Germinal center (tissue), 1 donor: ENCODE results near the gene LDB3.

Experiments used
- DNase-seq: peaks from one replicate; pipeline ENCODE4 v3.0.0; 2012; ENCODE audit warnings: mixed read lengths, low spot score

LDB3 gene

DNA sequence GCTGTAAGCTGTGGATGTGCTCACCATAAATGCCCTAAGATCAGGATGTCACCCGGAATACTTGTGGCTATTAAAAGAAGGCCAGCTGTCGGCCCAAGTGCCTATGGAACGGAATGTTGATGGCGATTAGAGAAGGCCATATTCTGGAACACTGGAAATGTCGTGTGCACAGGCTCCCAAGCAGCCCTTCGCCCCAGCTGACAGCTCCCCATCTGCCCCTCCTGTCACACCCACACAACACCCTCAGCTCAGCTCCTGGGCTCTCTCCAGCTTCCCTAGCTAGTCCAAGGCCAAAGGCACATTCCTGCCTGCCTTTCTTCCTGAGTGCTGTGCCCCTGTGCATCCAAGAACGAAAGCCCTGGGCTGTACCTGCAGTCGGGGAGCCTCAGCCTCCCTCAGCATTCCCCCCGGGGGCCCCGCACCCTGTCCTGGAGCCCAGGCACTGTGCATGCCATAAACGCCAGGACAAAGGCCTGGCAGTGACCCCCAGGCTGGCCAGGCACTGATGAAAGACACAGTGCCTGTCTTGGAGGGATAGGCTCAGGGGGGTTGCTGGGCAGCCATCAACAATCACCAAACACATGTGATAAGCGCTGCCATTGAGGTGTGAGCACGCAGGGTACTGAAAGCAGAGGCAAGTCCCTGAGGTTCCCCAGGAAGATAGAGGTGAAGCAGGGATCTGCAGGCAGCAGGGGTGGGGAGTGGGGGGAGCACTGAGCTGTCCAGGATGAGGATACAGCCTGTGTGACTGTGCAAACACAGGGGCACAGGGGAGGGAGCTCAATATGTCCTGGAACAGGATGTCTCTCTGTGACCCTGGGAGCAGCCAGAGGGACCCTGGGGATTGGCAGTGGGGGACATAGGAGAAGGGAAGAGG lies 3.7 kb upstream of the LDB3 start:
- DNase-seq: no peak

DNA sequence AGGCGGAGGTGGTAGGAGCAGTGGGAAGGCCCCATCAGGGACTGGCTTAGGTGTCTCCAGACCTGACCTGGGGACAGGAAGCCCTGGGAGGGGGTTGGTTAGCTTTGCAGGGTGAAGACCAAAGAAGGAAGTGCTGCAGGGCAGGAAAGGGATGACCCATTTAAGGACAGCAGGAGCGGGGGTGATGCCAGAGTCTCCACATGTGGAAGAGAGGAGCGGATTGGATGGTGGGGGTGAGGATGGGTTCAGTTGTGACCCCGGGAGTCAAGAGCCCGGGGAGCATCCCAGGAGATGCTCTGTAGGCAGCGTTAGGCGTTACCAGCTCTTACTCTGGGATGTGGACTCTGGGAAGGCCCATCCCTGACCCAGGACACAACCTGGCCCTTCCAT lies 3.1 kb upstream of the LDB3 start:
- no peak for DNase-seq

DNA sequence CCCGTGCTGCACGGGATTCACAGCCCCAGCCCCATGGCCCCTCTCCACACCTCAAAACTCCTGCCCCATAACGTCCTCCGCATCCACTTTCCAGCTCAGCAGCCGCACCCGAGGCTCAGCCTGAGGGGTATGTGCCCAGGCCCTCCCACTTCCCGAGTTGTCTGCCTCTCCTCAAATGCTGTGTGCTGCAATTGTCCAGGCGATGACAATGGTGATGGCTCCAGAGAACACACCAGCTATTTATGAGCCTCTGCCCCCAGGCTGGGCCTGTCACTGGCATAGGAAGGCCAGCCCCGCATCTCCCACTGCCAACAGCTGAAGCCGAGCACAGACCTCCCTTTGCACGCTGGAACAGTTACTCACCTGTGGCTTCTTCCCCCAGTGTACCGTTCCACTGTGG lies 2.4 kb upstream of the LDB3 start:
- DNase-seq: no peak

DNA sequence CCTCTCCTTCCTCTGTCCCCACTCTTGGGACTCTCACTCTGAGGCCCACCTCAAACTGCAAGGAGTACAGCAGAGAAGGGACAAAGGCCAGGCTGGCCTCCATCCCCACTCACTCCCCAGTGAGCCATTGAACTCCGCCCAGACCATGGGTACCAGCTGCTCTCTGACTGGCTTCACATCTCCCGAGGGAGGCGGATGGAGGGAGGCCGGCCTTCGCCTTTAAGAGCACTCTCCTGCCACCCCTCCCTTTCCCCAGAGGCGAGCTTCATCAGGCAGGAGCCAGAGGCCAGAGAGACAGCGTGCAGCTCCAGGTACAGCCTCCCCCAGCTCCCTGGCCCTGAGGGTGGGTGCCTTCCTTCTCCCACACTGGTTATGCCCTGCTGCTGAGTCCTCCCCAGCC lies 1.8 kb upstream of the LDB3 start:
- DNase-seq: no peak

DNA sequence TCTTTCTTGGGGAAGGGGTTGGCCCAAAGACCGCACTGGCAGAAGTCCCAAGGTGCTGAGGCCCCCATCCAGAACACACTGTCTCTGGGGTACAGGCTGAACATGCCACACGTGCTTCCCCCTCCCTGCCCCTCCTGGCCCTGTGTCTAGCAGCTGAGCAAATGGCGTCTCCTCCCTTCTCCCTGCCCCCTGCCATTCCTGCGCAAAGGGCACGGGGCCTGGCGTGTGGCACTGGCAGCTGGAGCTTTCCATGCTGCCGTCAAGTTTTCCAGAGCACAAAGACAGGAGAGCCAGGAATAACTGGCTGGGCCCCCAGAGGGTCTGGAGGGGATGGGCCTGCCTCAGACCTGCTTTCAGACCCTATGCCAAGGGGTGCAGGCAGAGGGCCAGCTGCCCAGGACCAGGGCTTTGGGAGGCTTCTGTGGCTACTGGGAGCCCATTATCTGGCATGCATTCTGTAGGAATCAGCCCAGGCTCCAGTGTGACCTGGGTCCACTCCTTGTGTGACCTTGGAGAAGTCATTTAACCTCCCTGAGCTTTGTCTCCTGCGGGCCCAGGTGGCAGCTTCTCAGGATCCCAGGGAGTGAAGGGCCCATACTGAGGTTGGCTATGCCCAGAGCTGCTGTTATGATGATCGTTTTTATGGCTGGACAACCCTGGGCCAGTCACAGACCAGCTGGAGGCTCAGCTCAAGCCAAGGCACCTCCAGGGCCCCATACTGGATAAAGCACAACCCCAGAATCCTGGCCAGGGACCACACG lies 710 bp upstream of the LDB3 start:
- DNase-seq: no peak

DNA sequence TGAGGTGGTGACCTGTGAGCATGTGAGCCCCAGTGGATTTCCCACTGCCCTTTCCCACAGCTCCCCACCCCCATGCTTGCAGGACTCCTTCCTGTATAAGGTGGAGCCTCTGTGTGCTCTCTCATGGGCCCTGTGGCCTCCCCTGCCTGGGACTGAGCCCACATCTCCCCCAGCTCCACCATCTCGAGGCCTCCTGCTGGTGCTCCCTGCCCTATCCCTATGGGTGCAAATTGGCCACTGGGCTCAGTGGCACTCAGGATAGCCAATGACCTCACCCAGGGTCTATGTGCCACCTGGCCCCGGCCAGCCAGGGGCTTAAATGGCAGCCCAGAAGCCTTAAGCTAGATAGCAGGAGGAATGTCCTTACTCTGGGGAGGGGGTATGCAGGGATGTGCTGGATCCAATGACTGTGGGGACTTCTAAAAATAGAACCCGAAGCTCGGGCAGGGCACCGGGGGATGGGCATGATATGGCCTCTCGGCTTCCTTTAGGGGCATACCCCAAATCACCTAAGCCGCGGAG lies 2.0 kb downstream of the LDB3 start:
- no peak for DNase-seq

DNA sequence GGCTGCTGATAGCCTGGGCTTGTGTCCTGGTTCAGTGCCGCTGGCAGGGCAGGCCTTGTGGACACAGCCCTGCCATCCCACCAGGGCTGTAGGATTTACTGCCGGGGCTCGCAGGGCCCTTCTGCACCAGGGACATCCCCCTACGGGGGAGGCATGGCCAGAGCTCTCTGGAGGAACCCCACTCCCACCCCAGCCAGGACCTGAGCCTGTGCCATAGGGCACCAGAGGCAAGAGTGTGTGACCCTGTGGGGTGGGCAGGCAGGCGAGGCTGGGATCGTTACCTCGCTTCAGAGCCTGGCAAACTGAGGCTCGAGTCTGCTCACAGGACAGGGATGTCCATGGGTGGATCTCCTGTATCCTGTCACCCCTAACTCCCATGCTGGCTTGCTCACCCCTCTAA lies 2.6 kb downstream of the LDB3 start:
- no peak for DNase-seq

DNA sequence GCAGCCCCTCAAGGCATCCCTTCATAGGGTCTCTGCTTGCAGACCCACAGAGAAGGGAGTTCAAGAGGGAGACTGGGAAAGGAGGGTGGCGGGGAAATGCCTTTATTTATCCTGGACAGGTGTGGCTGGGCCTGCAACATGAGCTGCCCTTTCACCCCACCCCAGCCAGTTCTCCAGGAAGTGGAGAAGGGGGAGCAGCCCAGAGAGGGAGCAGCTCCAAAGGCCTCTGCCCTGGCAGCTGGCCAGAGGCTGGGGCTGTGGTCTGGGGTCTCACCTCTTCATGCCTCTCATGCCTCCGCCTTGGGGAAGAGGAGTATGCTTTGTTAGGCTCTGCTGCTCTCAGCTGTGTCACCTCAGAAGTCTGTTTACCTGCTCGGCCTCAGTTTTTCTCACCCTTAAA lies 3.1 kb downstream of the LDB3 start:
- no peak for DNase-seq

DNA sequence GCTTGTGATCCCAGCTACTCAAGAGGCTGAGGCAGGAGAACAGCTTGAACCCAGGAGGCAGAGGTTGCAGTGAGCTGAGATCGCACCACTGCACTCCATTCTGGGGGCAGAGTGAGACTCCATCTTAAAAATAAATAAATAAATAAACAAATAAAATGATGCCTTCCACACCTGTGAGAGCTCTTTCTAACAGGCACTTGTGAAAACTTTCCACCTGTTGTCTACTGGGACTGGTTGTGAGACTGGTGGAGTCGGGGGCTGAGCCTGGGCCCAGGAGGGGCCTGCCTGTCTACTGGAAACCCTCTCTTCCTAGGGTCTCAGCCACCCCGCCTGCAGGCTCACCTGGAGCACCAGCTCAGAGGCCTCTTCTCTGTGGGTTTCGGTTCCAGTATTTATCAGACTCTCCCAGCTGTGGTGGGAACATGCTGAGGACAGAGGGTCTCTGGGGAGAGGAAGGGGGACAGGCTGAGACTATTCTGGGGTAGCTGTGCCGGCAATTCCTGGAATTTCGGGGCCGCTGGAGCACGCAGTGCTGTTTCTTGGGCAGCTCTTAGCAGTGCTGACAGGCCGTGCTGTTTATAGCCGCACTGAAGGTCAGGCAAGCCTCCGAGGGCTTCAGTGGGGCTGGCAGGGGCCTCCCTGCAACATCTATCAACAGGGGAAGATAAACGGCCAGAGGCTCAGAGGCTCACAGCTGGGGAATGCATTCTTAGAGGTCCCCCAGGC lies 3.8 kb downstream of the LDB3 start:
- peak; percentile 38 for DNase-seq

DNA sequence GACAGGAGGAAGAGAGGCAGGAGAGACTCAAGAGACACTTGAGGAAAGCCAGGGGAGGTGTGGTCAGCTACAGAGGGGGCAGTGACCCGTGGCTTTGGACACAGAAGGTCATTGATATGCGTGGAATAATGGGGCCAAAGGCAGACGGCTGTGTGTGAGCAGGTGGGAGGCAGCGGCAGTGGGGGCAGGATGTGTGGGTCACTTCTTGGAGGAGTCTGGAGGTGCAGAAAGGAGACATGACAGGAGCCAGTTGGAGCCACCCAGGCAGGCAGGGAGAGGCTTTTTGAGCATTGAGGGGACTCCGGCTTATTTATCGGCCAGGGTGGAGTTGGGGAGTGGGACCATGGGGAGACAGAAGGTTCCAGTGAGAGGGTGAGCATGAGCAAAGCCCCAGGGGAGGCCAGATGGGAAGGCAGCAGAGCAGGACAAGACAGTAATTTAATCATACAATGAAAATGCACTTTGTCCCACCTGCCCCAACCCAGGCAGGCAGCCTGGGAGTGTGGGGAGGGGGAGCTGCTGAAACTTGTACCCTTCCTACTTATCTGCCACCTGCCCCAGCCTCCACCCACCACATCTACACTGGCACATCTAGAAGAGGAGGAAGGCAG lies 5.0 kb downstream of the LDB3 start:
- DNase-seq: no peak

DNA sequence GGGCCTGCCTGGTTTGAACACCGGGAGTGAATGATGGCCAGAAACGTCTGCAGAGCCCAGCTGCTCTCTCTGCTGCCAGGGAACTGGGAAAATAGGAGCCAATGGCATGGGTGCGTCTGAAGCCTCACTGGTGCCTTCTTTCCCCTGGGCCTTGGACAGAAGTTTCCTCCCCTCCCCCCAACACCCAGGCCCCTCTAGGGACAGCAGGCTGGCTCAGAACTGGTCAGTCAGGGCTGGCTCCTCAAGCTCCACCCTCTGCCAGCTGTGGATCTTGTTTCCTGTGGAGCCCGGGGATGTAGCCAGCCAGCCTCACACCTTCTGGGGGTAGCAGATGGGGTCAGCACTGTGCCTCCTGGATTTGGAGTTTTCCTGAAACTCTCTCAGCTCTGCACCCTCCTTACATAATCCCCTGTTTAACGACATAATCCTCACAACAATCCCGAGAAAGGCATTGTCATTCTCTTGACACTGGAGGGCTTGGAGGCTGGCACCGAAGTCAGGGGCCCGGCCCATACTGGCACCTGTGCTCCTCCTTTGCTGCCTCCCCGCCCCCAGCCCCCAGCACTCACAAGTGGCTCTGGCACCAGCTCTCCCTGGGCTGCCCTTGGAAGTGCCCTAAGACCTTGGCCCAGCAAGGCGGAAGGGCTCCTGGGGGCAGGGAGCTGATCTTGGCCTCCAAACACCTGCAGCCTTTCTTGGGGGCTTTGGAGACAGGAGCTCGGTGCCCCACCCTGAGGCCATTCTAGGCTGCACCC lies 5.7 kb downstream of the LDB3 start:
- no peak for DNase-seq

DNA sequence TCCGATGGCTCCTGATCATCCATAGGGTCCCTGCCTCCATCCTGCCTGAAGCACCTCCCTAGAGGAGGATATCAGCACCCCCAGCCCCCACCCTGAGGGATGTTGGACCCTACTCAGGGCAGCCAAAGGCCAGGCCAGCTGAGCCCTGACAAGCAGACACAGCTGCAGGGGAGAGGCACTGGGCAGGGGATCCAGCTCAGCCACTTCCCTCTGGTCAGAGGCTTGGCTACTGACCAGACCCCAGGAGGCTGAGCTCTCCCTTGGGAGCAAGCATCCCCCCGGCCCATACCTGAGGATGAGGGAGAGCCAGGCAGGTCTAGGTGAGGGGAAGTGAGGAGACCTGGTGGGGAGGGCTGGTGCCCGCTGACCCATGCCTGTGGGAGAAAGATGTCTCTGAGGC lies 6.6 kb downstream of the LDB3 start:
- no peak for DNase-seq

DNA sequence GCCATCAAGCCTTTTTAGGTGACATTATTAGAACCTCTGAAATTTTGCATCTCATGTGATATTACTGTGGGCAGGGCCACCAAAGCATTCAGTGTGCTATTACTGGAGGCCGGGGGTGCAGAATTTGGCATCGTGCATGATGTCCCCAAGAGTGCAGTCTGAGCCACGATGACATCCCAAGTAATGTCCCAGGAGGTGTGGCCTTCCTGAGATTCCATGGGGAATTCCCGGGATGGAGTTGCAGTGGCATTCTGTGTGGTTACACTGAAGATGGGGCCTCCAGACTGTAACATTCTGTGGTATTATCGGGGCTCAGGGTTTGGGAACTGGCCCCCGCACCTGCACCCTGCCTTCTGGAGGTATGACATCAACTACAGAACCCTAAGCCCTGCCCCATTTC lies 9.1 kb downstream of the LDB3 start:
- DNase-seq: no peak

DNA sequence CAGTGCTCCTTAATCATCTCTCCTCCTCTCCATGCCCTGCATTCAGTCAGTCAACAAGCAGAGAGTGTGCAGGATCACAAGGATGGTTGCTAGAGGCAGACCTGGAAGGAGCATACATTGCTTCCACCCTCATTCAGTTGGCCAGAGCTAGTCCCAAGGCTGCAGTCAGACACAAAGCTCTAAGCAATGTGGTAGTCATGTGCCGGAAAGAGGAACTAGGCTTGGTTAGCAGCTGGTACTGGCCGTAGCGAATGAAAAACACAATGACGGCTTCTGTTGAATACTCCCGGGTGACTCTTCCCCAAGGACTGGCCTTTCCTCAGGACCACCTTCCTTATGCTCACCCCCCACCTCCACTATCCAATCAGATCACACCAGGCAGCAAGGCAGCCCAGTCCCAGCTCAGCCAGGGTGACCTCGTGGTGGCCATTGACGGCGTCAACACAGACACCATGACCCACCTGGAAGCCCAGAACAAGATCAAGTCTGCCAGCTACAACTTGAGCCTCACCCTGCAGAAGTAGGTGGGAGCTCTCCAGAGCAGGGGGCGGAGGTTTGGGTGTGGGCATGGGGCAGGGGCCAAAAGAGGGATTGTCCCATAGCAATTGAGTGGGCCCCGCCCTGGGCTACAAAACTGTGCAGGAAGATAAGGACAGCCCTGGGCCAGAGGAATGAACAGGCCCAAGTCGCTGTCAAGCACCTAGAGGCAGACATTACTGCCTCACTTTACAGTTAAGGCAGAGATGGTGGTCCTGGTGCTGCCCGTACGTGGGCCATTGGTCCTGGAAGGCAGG lies 10.9 kb downstream of the LDB3 start:
- peak; percentile 25 for DNase-seq

DNA sequence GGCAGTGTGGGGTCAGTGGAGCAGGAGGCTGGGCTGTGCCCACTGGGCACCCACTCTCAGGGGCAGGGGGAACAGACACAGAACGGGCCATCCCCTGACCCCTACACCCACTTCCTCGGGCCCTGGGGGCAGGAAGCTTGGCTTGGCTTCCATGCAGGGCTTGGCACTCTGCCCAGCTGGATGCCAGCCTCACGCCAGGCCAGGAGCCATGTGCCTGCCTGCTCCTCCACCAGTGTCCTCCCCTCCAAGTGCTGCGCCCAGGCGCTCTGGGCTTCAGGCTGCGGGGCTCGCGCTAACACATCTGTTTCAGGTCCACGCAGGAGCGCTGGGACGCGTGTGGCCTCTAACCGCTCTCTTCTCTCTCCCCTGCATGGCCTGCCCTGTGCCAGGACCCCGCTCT lies 12.7 kb downstream of the LDB3 start:
- DNase-seq: no peak

DNA sequence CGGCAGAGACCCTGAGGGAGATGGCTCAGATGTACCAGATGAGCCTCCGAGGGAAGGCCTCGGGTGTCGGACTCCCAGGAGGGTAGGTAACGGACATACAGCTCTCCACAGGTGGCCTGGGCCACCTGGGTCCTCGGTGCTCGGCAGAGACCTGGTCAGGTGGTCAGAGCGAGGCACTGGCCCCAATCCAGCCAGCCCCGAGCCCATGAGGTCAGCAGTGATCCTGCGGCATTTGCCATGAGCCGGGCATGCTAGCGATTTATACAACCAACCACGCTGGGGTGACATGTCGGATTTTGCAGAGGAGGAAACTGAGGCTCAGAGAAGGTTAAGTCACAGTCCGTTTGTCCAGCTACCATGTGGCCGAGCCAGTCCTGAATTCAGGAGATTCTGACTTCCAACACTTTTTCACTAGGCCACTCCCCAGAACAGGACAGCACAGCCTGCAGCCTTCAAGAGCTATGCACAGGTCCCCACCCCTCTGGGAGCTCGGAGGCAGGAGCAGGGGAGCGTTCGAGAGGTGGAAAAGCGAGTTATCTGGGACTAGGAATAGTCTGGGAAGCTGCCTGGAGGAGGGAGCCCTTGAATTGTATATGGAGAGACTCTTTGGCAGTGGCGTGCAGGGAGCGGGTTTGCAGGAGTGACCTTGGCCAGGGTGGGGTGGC lies 13.5 kb downstream of the LDB3 start:
- DNase-seq: no peak

DNA sequence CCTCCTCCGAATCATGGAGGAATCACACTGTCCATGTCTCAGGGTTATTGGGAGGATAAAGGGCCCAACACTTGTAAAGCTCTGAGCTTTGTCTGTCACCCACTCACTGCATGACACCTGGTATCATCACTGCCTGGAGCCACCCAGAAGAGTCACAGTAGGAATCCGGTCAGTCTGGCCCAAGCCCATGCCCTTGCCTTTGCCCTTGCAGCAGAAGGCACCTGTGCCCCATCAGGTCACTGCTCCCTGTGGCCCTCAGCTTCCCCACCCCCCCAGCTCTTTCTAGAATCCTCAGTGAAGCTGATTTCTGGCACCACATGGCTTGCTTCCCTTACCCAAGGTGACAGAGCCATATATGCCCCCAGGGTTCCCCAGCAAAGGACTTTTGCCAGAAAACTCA lies 14.4 kb downstream of the LDB3 start:
- DNase-seq: no peak

DNA sequence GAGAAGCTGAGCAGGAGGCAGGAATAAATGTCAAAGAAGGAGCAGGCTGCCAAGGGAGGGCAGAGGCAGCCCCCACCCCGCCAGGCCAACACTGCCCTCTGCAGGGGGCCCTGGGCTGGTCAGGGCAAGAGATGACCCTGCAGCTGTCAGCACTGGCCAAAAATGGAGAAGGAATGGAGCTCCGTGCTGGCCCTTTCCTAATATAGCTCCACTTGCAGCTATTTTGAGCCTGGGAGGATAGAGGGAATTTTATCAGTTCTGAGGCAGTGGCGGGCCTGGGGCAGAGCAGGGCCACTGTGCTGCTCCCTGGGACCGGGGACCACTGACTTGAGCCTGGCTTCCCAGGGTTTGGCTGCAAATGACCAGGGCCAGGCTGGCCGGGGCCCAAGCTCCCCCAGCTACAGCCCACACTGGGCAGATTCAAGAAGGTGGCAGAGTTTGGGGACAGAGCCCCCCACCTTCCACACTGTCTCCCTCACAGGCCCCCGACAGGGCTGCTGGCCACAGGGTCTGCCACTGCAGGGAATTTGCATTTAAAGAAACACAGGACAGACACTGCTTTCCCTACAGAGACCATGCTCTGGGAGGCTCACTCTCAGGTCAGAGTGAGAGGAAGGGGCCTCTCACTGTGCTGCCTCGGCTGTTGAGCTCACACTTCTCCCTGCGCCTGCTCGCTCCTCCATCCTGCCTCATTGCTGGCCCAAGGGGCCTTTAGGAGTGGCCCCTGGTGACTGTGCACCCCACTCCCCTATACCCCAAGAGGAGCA lies 16.2 kb downstream of the LDB3 start:
- no peak for DNase-seq

DNA sequence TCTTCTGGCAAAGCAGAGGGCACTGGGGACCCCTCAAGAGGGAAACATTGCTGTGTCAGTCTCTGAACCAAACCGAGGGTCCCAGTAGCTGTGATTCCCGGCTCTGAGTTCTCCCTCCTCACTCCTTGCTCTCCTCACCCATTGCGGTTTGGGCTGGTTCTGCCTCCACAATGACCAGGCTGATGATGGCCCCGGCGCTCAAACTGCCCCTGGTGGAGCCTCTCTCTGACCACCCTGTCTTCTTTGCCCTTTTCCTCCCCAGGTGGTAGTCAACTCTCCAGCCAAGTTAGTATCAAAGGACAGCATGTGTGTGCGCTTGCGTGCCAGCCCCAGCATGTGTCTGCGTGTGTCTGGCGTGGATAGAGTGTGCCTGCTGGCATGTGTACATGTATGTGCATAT lies 17.1 kb downstream of the LDB3 start:
- no peak for DNase-seq
